Measurements from ENCODE around the gene APBB1IP. TPM values are rescaled to one million over a fixed set of nuclear protein-coding genes. Genes with fewer than 3 reads are reported as not detected.
A peak's percentile ranks its signal among the peaks of the same experiment; 100 is the strongest.
"Not testable (repeated sequence)": the region's sequence is repeated elsewhere in the genome, so short reads cannot be mapped to it uniquely, and the experiment has no call there.

The APBB1IP gene
- total and polyA plus RNA-seq, 8 donors: 1.8 to 50.0 (median 2.4) TPM

GRCh38 chr10:26468291-26468690 lies 30.1 kb downstream of the APBB1IP start:
- DNase-seq (no peak), ATAC-seq (peak; percentile 45)
- Histone ChIP-seq H3K36me3 (peaks cover 0 to 19% of the 10 kb centered on the region in 2 donors), H3K4me3 (no peak overlapping the region), H3K27me3 (no peaks in the 10 kb centered on the region), H3K4me1 (peaks cover 0 to 55% of the 10 kb centered on the region in 2 donors), H3K9me3 (no peaks in the 10 kb centered on the region), H3K27ac (no peak overlapping the region)
- intact Hi-C loops (cut with DNase I): no loop called here
- no peak for TF ChIP-seq CTCF (IDR thresholded peaks at IDR 0.05)

- TF ChIP-seq CTCF (IDR thresholded peaks at IDR 0.05): no peak
- Histone ChIP-seq H3K4me3 (no peak overlapping the region), H3K9me3 (no peaks in the 10 kb centered on the region), H3K4me1 (peaks cover 0 to 57% of the 10 kb centered on the region in 2 donors), H3K27me3 (no peaks in the 10 kb centered on the region), H3K36me3 (peaks cover 0 to 19% of the 10 kb centered on the region in 2 donors), H3K27ac (no peak overlapping the region)
- intact Hi-C loops (cut with DNase I): no loop called here
- DNase-seq: no peak
- no peak for ATAC-seq
Observed at GRCh38 chr10:26468700-26469099, 30.6 kb downstream of the APBB1IP start.

DNA sequence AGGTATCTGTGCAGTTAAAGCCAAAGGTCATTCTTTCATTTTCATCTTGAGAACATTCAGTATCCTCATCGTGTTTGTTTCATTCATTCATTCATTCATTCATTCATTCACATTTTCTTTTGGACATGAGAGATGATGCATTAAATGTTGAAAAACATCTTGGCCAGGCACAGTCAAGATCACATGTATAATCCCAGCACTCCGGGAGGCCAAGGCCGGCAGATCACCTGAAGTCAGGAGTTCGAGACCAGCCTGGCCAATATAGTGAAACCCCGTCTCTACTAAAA lies 34.3 kb downstream of the APBB1IP start:
- peaks cover 0 to 8% of the 10 kb centered on the region in 2 donors for H3K36me3 ChIP-seq
- ATAC-seq (no peak), DNase-seq (no peak)
- no peaks in the 10 kb centered on the region for H3K9me3 ChIP-seq
- H3K27ac ChIP-seq: no peak overlapping the region
- intact Hi-C loops (cut with DNase I): no loop called here
- peaks cover 0 to 65% of the 10 kb centered on the region in 2 donors for H3K4me1 ChIP-seq
- TF ChIP-seq CTCF (IDR thresholded peaks at IDR 0.05): no peak
- no peaks in the 10 kb centered on the region for H3K27me3 ChIP-seq
- no peak overlapping the region for H3K4me3 ChIP-seq

DNA sequence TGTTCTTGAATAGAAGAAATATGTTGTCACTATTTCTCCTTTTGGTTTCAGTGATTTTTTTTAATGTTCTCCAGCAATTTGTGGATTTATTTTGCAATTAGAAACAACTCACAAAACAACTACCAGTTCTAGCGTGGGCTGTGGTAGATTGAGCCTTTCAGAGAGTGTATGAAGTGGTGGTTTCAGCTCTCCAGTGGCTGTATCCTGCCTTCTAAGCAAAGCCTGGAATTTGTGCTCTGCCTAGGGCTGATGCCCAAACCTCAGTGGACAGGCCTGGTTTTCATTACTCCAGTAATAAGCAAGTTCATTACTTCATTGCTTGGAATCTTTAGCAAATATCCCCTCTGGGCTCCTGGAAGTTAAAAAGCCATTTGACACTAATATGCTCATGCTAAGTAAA lies 35.9 kb downstream of the APBB1IP start:
- no peak for DNase-seq
- Histone ChIP-seq H3K36me3 (peaks cover 0 to 8% of the 10 kb centered on the region in 2 donors), H3K4me1 (peaks cover 0 to 65% of the 10 kb centered on the region in 2 donors), H3K27me3 (no peaks in the 10 kb centered on the region), H3K9me3 (no peaks in the 10 kb centered on the region), H3K4me3 (no peak overlapping the region), H3K27ac (no peak overlapping the region)
- intact Hi-C loops (cut with DNase I): no loop called here
- no peak for TF ChIP-seq CTCF (IDR thresholded peaks at IDR 0.05)
- ATAC-seq: no peak

DNA sequence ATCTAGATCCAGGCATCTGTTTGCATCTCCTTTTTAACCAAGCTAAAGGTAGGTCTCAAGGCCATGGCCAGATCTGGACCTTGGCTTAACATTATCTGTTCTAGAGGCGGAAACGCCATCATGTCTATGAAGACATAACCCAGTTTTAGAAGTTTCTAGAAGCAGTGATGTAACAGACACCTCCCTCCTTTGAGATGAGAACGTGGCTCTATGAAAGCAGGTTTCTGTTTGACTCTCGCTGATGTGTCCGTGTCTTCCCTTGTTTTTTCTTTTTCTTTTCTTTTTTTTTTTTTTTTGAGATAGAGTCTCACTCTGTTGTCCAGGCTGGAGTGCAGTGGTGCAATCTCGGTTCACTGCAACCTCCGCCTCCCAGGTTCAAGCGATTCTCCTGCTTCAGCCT lies 36.7 kb downstream of the APBB1IP start:
- H3K27me3 ChIP-seq; H3K36me3 ChIP-seq; H3K4me3 ChIP-seq; intact Hi-C loops (cut with DNase I); DNase-seq; H3K9me3 ChIP-seq; ATAC-seq: not testable (repeated sequence)
- Histone ChIP-seq H3K27ac (peak overlapping the region in 1 of 2 donors; percentile 31), H3K4me1 (peaks cover 0 to 67% of the 10 kb centered on the region in 2 donors)

DNA sequence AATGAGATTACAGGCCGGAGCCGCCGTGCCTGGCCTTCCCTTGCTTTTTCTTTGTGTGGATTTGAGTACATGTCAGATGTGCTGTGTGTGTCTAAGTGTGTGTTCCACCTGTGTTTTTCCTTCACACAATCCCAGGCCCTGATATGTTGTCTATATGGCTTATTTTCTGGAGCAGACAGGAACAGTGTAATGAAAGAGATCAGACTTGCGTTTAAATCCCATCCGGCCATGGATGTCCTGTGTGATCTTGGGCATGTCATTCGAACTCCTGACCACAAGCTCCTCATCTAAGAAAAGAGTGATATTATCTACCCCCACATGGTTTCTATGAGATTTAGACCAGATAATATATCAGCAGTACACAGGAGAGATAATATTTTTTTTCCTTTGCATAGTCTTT lies 37.2 kb downstream of the APBB1IP start:
- no peak for TF ChIP-seq CTCF (IDR thresholded peaks at IDR 0.05)
- Histone ChIP-seq H3K27me3 (no peaks in the 10 kb centered on the region), H3K9me3 (no peaks in the 10 kb centered on the region), H3K4me3 (no peak overlapping the region), H3K36me3 (peaks cover 0 to under 1% of the 10 kb centered on the region in 2 donors), H3K4me1 (peaks cover 0 to 67% of the 10 kb centered on the region in 2 donors), H3K27ac (peak overlapping the region in 1 of 2 donors; percentile 31)
- ATAC-seq (no peak), DNase-seq (no peak)
- intact Hi-C loops (cut with DNase I): no loop called here

All from left lung (tissue), 10 donors.